HepG2 (cell line): ENCODE data around the gene MAN1A1. TPM values are rescaled to one million over a fixed set of nuclear protein-coding genes. Genes with fewer than 3 reads are reported as not detected.

Experiments used
- DNMT3B ChIP-seq: conservative IDR thresholded peaks from 2 replicates; pipeline ENCODE4 v1.6.1; 2016; ENCODE audit warnings: missing biosample characterization, control low read depth
- GTF3A ChIP-seq: sonication (generic); formaldehyde crosslinking; conservative IDR thresholded peaks from 2 replicates; pipeline ENCODE4 v1.4.0; 2020; ENCODE audit warnings: mild to moderate bottlenecking, missing genetic modification reagents
- HNF4A ChIP-seq: sonication (generic); formaldehyde crosslinking; IDR thresholded peaks from 2 replicates; pipeline ENCODE4 v1.4.0; 2020; ENCODE audit warnings: missing genetic modification reagents
- HOXD1 ChIP-seq: sonication (generic); formaldehyde crosslinking; IDR thresholded peaks from 2 replicates; pipeline ENCODE4 v1.5.0; 2020; ENCODE audit warnings: missing genetic modification reagents
- JUND ChIP-seq: sonication (generic); formaldehyde crosslinking; IDR thresholded peaks from 2 replicates; pipeline ENCODE4 v1.8.0; 2022; ENCODE audit warnings: mild to moderate bottlenecking, missing genetic modification reagents
- MTA3 ChIP-seq: sonication (generic); formaldehyde crosslinking; IDR thresholded peaks from 2 replicates; pipeline ENCODE4 v1.4.0; 2020; ENCODE audit warnings: missing genetic modification reagents
- PBX2 ChIP-seq: IDR thresholded peaks from 2 replicates; pipeline ENCODE4 v1.6.1; 2016; ENCODE audit warnings: control low read depth
- POLR2A ChIP-seq, 2 experiments: IDR thresholded peaks; 2 replicates each; pipeline ENCODE4 v1.6.1; 2011; ENCODE audit warnings: low read depth in 2 of 2, low read length in 2 of 2, mild to moderate bottlenecking in 1 of 2, moderate library complexity in 1 of 2; ENCODE audit not compliant: insufficient read depth in 1 of 2
- REL ChIP-seq: sonication (generic); formaldehyde crosslinking; conservative IDR thresholded peaks from 2 replicates; pipeline ENCODE4 v1.8.0; 2022; ENCODE audit warnings: mild to moderate bottlenecking, missing genetic modification reagents, moderate library complexity
- SMYD3 ChIP-seq: sonication (generic); formaldehyde crosslinking; IDR thresholded peaks from 2 replicates; pipeline ENCODE4 v1.8.1; 2023; ENCODE audit warnings: mild to moderate bottlenecking, missing genetic modification reagents
- SRF ChIP-seq: IDR thresholded peaks from 2 replicates; pipeline ENCODE4 v1.6.1; 2011; ENCODE audit warnings: mild to moderate bottlenecking, low read depth, low read length, moderate library complexity
- TCF12 ChIP-seq, 2 experiments: fragments of 450-650 bp in 1 of 2; sonication (generic) in 1 of 2; formaldehyde crosslinking in 1 of 2; IDR thresholded peaks; 2 replicates each; pipeline versions ENCODE4 v1.6.1 to v1.8.0; 2017 to 2022; ENCODE audit warnings: antibody characterized with exemption in 1 of 2, mild to moderate bottlenecking in 1 of 2, missing genetic modification reagents in 1 of 2, moderate library complexity in 1 of 2
- TCF7L2 ChIP-seq: IDR thresholded peaks from 2 replicates; pipeline ENCODE4 v1.6.1; 2011; ENCODE audit warnings: mild to moderate bottlenecking, low read depth, low read length, moderate library complexity
- TP53 ChIP-seq: sonication (generic); formaldehyde crosslinking; conservative IDR thresholded peaks from 2 replicates; pipeline ENCODE4 v1.4.0; 2020; ENCODE audit warnings: missing genetic modification reagents
- ZNF260 ChIP-seq: sonication (generic); formaldehyde crosslinking; IDR thresholded peaks from 2 replicates; pipeline ENCODE4 v1.4.0; 2020; ENCODE audit warnings: missing genetic modification reagents, low read depth, mild to moderate bottlenecking, borderline replicate concordance
- ZNF432 ChIP-seq: sonication (generic); formaldehyde crosslinking; IDR thresholded peaks from 2 replicates; pipeline ENCODE4 v1.5.0; 2020; ENCODE audit warnings: missing genetic modification reagents, mild to moderate bottlenecking, borderline replicate concordance
- ZNF614 ChIP-seq: IDR thresholded peaks from 2 replicates; pipeline ENCODE4 v1.6.1; 2018; ENCODE audit warnings: missing biosample characterization, missing genetic modification reagents, inconsistent platforms, borderline replicate concordance
- ZNF629 ChIP-seq: sonication (generic); formaldehyde crosslinking; conservative IDR thresholded peaks from 2 replicates; pipeline ENCODE4 v1.5.0; 2020; ENCODE audit warnings: missing genetic modification reagents
- ZNF652 ChIP-seq: IDR thresholded peaks from 2 replicates; pipeline ENCODE4 v1.6.1; 2016; ENCODE audit warnings: low read depth, borderline replicate concordance
- ZNF768 ChIP-seq: sonication (generic); formaldehyde crosslinking; IDR thresholded peaks from 2 replicates; pipeline ENCODE4 v1.4.0; 2020; ENCODE audit warnings: missing genetic modification reagents
- polyA plus RNA-seq, 8 experiments: library from polyadenylated mRNA; depleted of rRNA in 3 of 8; stranded (reverse) in 7 of 8; unstranded in 1 of 8; fragments of >200 nt; fragmentation: Illumina TruSeq in 4 of 8; extraction: Trizol in 4 of 8; gene quantifications; 2 replicates each; pipeline versions ENCODE4 v1.2.1 to v1.2.3, GENCODE V29; 2011 to 2016; ENCODE audit warnings: low read depth in 4 of 8, missing spikeins in 1 of 8, mixed read lengths in 1 of 8; ENCODE audit not compliant: insufficient read depth in 1 of 8
- total RNA-seq, 5 experiments: library from RNA; depleted of rRNA; stranded (reverse); fragments of >200 nt; fragmentation: Illumina TruSeq; extraction: Trizol; gene quantifications; 2 replicates each; pipeline ENCODE4 v1.2.3, GENCODE V29; 2016; ENCODE audit warnings: low read depth in 1 of 5
- TF ChIP-seq, protein P1 (sequence below): sonication (generic); formaldehyde crosslinking; IDR thresholded peaks from 2 replicates; pipeline ENCODE4 v1.8.0; 2022; ENCODE audit warnings: missing genetic modification reagents, low read depth, mild to moderate bottlenecking, borderline replicate concordance
- TF ChIP-seq, protein P2 (sequence below): sonication (generic); formaldehyde crosslinking; IDR thresholded peaks from 2 replicates; pipeline ENCODE4 v1.5.0; 2020; ENCODE audit warnings: mild to moderate bottlenecking, missing genetic modification reagents
- TF ChIP-seq, protein P3 (sequence below): IDR thresholded peaks from 2 replicates; pipeline ENCODE4 v1.6.1; 2016; ENCODE audit warnings: low read depth, borderline replicate concordance
- TF ChIP-seq, protein P4 (sequence below): sonication (generic); formaldehyde crosslinking; IDR thresholded peaks from 2 replicates; pipeline ENCODE4 v1.5.1; 2020; ENCODE audit warnings: missing genetic modification reagents, mild to moderate bottlenecking, borderline replicate concordance
- TF ChIP-seq, protein P5 (sequence below): fragments of 450-650 bp; IDR thresholded peaks from 2 replicates; pipeline ENCODE4 v1.6.1; 2016

MAN1A1 gene
- total and polyA plus RNA-seq, 2 of the 13 experiments (the other 11 are each of a cell fraction or from before 2014, with no cell fraction given) = 156 to 236 TPM

- no peak for TF ChIP-seq TCF12 (IDR thresholded peaks at IDR 0.05)
- TF ChIP-seq TCF12 (CRISPR knock-in tag; IDR thresholded peaks at IDR 0.05) = peak; percentile 98
- TF ChIP-seq, protein P1, sequence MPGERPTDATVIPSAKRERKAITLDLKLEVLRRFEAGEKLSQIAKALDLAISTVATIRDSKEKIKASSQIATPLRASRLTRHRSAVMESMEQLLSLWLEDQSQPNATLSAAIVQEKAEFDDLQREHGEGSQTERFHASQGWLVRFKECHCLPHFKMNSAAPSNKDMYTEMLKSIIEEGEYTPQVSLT = no peak
- TF ChIP-seq POLR2A (IDR thresholded peaks at IDR 0.05; ENCODE audit: insufficient read depth in 1 of 2, low read depth in 2 of 2, low read length in 2 of 2) = no peak
- TF ChIP-seq ZNF260 (CRISPR knock-in tag) = no peak
- TF ChIP-seq PBX2 = no peak
- TF ChIP-seq HNF4A (CRISPR knock-in tag) = peak; percentile 78
- TF ChIP-seq REL (CRISPR knock-in tag) = no peak
- 0 out of 2 replicates have a peak, but pooled peaks have one; percentile 12 for TF ChIP-seq JUND (CRISPR knock-in tag)
- TF ChIP-seq ZNF629 (CRISPR knock-in tag) = peak; percentile 4; the same call in 1 of the 2 replicates
- peak; percentile 68; the same call in 1 of the 2 replicates for TF ChIP-seq SMYD3 (CRISPR knock-in tag)
- TF ChIP-seq ZNF432 (CRISPR knock-in tag) = no peak
- TF ChIP-seq, protein P2, sequence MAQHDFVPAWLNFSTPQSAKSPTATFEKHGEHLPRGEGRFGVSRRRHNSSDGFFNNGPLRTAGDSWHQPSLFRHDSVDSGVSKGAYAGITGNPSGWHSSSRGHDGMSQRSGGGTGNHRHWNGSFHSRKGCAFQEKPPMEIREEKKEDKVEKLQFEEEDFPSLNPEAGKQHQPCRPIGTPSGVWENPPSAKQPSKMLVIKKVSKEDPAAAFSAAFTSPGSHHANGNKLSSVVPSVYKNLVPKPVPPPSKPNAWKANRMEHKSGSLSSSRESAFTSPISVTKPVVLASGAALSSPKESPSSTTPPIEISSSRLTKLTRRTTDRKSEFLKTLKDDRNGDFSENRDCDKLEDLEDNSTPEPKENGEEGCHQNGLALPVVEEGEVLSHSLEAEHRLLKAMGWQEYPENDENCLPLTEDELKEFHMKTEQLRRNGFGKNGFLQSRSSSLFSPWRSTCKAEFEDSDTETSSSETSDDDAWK (CRISPR knock-in tag) = no peak
- peak; percentile 90 for TF ChIP-seq TCF7L2
- TF ChIP-seq, protein P3, sequence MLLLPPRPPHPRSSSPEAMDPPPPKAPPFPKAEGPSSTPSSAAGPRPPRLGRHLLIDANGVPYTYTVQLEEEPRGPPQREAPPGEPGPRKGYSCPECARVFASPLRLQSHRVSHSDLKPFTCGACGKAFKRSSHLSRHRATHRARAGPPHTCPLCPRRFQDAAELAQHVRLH (CRISPR knock-in tag) = no peak
- TF ChIP-seq ZNF768 = no peak
- peak; percentile 99 for TF ChIP-seq HOXD1
- no peak for TF ChIP-seq ZNF652
- TF ChIP-seq, protein P4, sequence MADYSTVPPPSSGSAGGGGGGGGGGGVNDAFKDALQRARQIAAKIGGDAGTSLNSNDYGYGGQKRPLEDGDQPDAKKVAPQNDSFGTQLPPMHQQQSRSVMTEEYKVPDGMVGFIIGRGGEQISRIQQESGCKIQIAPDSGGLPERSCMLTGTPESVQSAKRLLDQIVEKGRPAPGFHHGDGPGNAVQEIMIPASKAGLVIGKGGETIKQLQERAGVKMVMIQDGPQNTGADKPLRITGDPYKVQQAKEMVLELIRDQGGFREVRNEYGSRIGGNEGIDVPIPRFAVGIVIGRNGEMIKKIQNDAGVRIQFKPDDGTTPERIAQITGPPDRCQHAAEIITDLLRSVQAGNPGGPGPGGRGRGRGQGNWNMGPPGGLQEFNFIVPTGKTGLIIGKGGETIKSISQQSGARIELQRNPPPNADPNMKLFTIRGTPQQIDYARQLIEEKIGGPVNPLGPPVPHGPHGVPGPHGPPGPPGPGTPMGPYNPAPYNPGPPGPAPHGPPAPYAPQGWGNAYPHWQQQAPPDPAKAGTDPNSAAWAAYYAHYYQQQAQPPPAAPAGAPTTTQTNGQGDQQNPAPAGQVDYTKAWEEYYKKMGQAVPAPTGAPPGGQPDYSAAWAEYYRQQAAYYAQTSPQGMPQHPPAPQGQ (CRISPR knock-in tag) = no peak
- no peak for TF ChIP-seq GTF3A (CRISPR knock-in tag)
- TF ChIP-seq, protein P5, sequence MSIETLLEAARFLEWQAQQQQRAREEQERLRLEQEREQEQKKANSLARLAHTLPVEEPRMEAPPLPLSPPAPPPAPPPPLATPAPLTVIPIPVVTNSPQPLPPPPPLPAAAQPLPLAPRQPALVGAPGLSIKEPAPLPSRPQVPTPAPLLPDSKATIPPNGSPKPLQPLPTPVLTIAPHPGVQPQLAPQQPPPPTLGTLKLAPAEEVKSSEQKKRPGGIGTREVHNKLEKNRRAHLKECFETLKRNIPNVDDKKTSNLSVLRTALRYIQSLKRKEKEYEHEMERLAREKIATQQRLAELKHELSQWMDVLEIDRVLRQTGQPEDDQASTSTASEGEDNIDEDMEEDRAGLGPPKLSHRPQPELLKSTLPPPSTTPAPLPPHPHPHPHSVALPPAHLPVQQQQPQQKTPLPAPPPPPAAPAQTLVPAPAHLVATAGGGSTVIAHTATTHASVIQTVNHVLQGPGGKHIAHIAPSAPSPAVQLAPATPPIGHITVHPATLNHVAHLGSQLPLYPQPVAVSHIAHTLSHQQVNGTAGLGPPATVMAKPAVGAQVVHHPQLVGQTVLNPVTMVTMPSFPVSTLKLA = no peak
- TF ChIP-seq DNMT3B = no peak
- TF ChIP-seq ZNF614 (CRISPR knock-in tag) = peak; percentile 65; the same call in 1 of the 2 replicates
- TF ChIP-seq SRF = 0 out of 2 replicates have a peak, but pooled peaks have one; percentile 37
- TF ChIP-seq TP53 = no peak
- TF ChIP-seq MTA3 (CRISPR knock-in tag) = no peak
These were observed 179.0 kb downstream of the MAN1A1 start (continued) for GRCh38 chr6:119170447-119171087.
